HG03060 (cell line): Measurements from ENCODE around the gene DCTN3.
"Not testable (repeated sequence)": the region's sequence is repeated elsewhere in the genome, so short reads cannot be mapped to it uniquely, and the experiment has no call there.

Experiments used
- ATAC-seq: cut with Tn5 transposase; IDR thresholded peaks from one replicate; pipeline ENCODE4 v1.9.1; 2021; ENCODE audit warnings: low read depth, moderate number of reproducible peaks; ENCODE audit not compliant: unreplicated experiment

The DCTN3 gene

DNA sequence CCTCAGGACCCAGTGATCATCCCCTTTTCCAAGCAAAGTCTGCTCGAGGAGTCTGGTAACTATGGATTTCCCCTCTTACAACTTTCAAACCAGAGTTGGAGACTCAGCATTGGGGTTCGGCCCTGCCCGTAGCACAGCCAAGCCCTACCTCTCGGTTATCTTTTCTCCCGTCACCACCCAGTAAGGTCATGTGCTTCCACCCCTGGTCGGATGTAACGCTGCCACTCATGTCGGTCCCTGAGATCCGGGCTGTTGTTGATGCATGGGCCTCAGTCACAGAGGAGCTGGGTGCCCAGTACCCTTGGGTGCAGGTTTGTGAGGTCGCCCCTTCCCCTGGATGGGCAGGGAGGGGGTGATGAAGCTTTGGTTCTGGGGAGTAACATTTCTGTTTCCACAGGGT is 27.4 kb upstream of the DCTN3 start:
- ATAC-seq, result no peak

GRCh38 chr9:34647084-34647403 is 26.7 kb upstream of the DCTN3 start:
- ATAC-seq, result no peak

GRCh38 chr9:34646211-34647083 is 26.2 kb upstream of the DCTN3 start, which contains the start of gene GALT:
Gene GALT (plus strand): TSS chr9:34646675. CDS start chr9:34646705, 30 bp downstream.
- peak; percentile 58 for ATAC-seq

- no peak for ATAC-seq
Measured at GRCh38 chr9:34644766-34645314, 24.5 kb upstream of the DCTN3 start.

DNA sequence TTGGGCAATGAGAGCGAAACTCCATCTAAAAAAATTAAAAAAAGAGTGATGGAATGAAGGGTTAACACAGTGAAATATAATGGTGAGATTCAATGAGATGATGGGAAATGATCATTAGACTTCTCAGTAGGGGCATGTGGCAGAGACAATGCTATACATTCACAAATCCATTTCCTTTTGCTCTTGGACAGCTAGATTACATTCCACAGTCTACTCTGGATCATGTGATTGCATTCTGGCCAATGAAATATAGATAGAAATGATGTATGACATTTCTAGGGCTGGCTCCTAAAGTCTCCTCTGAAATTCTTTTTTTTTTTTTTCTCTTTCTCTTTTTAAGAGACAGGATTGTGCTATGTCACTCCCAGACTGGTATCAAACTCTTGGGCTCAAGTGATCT is 22.4 kb upstream of the DCTN3 start:
- no peak for ATAC-seq

DNA sequence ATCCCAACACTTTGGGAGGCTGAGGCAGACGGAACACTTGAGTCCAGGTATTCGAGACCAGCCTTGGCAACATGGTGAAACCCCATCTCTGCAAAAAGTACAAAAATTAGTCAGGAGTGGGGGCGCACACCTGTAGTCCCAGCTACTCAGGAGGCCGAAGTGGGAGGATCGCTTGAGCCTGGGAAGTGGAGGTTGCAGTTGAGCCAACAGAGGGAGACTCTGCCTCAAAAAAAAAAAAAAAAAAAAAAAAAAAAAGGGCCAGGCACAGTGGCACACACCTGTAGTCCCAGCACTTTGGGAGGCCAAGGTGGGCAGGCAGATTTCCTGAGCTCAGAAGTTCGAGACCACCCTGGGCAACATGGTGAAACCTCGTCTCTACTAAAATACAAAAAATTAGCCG is 19.0 kb upstream of the DCTN3 start:
- not testable (repeated sequence) for ATAC-seq

DNA sequence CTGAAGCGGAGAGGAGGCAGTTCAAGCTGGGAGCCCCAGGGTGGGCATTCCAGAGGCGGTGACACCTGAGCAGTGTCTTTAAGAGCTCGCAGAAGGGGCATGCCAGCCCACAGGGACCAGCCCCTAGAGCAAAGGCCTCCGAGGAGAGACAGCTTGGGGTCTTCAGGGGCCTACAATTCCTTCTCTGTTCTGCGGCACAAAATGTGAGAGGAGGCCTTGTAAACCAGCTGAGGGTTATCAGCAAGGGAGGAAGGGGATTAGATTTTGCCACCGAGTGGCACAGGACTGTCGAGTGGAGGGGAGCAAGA is 17.8 kb upstream of the DCTN3 start:
- no peak for ATAC-seq

- no peak for ATAC-seq
Measured at GRCh38 chr9:34637356-34638137, 17.3 kb upstream of the DCTN3 start, which contains the start of gene SIGMAR1. Gene SIGMAR1 (minus strand): TSS chr9:34637787. CDS start chr9:34637697, 90 bp downstream.

DNA sequence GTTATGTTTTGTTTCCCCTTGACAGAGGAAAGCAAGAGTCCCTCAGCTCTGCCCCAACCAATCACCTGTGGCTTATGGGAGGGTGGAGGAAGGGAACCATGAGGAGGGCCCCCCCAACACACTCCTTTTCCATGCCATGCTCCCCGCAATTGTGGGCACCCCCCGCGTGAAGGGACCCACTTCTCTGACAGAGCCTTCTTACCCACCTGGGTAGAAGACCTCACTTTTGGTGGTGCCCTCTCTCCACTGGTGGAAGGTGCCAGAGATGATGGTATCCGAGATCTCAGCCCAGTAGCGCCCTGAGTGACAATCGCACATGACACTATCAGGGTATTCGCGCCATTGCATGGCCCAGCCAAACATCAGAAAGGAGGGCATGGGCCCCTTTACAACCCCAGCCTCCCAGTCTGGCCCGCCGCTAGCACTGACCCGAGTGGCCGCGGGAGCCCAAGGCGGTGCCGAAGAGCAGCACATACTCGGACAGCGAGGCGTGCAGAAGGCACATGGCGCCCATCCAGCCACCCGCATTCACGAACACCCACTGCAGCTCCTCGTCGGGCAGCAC is 16.6 kb upstream of the DCTN3 start:
- no peak for ATAC-seq

DNA sequence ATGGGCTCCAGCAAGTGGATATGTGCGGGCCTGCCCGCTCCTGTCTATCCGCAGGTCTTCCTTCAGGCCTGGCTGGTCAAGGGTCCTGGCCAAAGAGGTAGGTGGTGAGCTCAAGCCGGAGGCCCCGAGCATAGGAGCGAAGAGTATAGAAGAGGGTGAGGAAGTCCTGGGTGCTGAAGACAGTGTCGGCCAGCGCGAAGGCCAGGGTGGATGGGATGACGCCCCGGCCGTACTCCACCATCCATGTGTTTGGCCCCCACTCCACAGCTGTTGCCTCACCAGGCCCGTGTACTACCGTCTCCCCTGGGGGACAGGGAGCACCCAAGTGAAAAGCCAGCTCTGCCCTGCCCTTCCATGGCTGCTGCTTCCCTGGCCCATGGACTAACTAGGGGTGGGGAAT is 15.3 kb upstream of the DCTN3 start:
- no peak for ATAC-seq

- ATAC-seq, result no peak
Measured at GRCh38 chr9:34634551-34635248, 14.4 kb upstream of the DCTN3 start.

DNA sequence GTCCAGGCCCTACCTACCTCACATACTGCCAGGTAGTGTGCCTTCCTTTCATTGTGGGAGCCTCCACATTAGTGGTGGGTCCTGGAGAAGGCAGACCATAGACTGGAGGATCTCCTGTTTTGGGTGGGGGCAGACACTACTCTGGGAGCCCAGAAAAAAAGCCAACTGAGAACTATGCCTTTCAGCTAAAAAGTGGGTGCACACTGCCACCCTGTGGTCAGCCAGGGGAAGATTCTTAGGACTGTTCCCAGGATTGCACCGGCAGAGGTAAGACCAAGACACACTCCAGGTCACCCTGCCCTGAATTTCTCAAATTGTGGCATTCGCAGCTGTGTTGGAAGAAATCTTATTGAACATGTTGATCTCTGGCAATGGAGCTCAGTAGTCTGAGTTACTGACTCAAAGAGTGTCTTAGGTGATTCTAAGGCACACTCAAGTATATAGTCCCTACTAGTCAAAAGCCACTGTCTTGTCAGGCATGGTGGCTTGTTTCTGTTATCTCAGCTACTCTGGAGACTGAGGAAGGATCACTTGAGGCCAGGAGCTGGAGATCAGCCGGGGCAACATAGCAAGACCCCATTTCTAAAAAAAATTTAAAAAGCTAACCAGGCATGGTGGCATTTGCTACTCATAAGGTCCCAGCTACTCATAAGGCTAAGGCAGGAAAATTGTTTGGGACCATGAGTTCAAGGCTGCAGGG is 13.7 kb upstream of the DCTN3 start:
- ATAC-seq, result no peak

DNA sequence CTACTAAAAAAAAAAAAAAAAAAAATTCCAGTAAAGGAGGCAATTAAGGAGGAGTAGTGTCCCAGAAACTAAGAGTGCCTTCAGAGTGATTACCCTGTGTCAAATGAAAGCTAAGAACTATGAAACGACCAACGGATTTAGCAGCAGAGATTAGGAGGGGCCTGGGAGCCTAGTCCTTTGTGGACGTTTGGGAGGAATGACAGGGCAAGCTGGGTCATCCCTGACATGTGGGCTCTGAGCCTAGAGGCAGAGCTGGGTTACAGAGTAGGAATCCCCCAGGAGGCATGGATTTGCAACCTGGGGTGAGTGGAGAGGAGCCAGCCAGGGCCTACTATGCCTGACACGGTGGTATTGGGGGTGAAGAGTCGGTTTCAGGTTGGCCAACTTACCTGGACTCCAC is 12.9 kb upstream of the DCTN3 start:
- ATAC-seq, result no peak

GRCh38 chr9:34630402-34631154 is 10.3 kb upstream of the DCTN3 start:
- ATAC-seq, result no peak

- no peak for ATAC-seq
Measured at GRCh38 chr9:34629491-34629808, 9.2 kb upstream of the DCTN3 start.

DNA sequence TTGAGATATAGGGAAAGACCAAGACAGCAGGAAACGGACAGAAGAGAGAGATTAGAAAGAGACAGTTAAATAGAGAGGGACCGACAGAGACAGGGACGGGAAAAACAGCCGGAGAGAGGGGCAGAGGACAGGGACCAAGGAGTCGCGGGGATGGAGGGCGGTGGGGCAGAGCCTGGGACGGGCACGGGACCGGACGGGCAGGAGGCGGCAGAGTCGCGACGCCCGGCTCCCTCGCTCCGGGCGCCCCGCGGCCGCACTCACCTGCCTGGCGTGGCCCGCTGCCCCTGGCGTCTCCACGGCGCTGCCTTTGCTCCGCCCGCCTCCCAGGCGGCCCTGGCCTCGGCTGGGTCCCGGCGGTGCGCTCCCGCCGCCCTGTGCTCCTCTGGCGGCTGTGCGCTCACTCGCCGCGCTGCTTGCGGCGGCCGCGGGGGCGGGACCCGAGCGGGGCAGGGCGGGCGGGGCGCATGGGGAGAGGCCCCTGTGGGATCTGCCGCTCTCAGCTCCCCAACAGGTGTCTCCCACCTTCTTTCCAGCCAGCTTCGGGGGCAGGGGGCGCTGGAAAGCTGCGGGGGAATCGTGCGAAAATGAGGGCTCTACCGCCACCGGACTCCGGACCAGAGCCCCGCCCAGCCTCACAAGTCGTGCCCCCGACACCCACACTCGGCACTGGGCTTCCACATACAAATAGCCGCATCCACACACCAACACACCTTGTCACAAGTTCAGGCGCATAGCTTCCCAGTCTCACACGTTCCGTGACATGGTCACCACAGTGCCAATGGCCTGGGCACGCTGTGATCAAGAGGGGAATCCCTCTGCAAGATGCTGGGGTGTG is 8.6 kb upstream of the DCTN3 start, which contains the start of gene ARID3C:
Gene ARID3C, minus strand, starts transcription at position 411 of the 835 bp plus-strand sequence. CDS start 1,052 bp downstream, outside the sequence.
- no peak for ATAC-seq

GRCh38 chr9:34627716-34628655 is 7.7 kb upstream of the DCTN3 start:
- no peak for ATAC-seq

GRCh38 chr9:34625186-34625486 is 4.8 kb upstream of the DCTN3 start:
- ATAC-seq, result no peak
